Left ventricle myocardium inferior (tissue), 1 donor: ENCODE results near the gene WDR82. TPM values are rescaled to one million over a fixed set of nuclear protein-coding genes. Genes with fewer than 3 reads are reported as not detected.

Experiments used
- DNase-seq: peaks from one replicate; pipeline ENCODE4 v3.0.0-alpha.2; 2020
- H3K27ac ChIP-seq: fragments of 200-600 bp; replicated peaks from 2 replicates; pipeline ENCODE4 v1.8.0; 2021
- H3K27me3 ChIP-seq: fragments of 200-600 bp; 2 replicates; pipeline ENCODE4 v1.8.0; 2021; ENCODE audit warnings: low read depth
- H3K36me3 ChIP-seq: fragments of 200-600 bp; 2 replicates; pipeline ENCODE4 v1.8.0; 2021
- H3K4me1 ChIP-seq: fragments of 200-600 bp; 2 replicates; pipeline ENCODE4 v1.8.0; 2021
- H3K4me3 ChIP-seq: fragments of 200-600 bp; 2 replicates; pipeline ENCODE4 v1.8.0; 2021; ENCODE audit warnings: mild to moderate bottlenecking, moderate library complexity
- H3K9me3 ChIP-seq: fragments of 200-600 bp; replicated peaks from 2 replicates; pipeline ENCODE4 v1.8.0; 2021
- CTCF ChIP-seq: fragments of 200-600 bp; IDR thresholded peaks from 2 replicates; pipeline ENCODE4 v1.8.0; 2021; ENCODE audit warnings: antibody characterized with exemption, mild to moderate bottlenecking, borderline replicate concordance
- intact Hi-C: fragments of 100-400 bp; cut with micrococcal nuclease; formaldehyde crosslinking; loops from one replicate; pipeline ENCODE4 v1.11.0; 2022
- total RNA-seq: library from RNA; stranded (reverse); fragmentation: NEBNext Ultra II Directional; extraction: Animal tissue kit (Norgen Biotek cat#: 25700); gene quantifications from one replicate; pipeline ENCODE4 v1.2.1, GENCODE V29; 2021
- donor health status: DM: no; HTN: yes; CAD: no; lungs with severe emphysema.

Gene WDR82
- total RNA-seq, 1 donor from 2014 or later, result 61.6 TPM

- Histone ChIP-seq H3K36me3 (no peaks in the 10 kb centered on the region), H3K27ac (peak overlapping the region; percentile 52), H3K4me1 (peaks cover 27% of the 10 kb centered on the region), H3K27me3 (no peaks in the 10 kb centered on the region), H3K9me3 (no peaks in the 10 kb centered on the region), H3K4me3 (no peak overlapping the region)
- no peak for TF ChIP-seq CTCF
- intact Hi-C loops, result no loop called here
- DNase-seq, result no peak
Measured at GRCh38 chr3:52313188-52313773, 34.8 kb upstream of the WDR82 start.

GRCh38 chr3:52311576-52312119, 33.2 kb upstream of the WDR82 start:
- no peak for TF ChIP-seq CTCF
- Histone ChIP-seq H3K9me3 (no peaks in the 10 kb centered on the region), H3K4me1 (peaks cover 14% of the 10 kb centered on the region), H3K27ac (no peak overlapping the region), H3K4me3 (no peak overlapping the region), H3K36me3 (no peaks in the 10 kb centered on the region), H3K27me3 (no peaks in the 10 kb centered on the region)
- DNase-seq, result no peak
- intact Hi-C loops, result no loop called here

DNA sequence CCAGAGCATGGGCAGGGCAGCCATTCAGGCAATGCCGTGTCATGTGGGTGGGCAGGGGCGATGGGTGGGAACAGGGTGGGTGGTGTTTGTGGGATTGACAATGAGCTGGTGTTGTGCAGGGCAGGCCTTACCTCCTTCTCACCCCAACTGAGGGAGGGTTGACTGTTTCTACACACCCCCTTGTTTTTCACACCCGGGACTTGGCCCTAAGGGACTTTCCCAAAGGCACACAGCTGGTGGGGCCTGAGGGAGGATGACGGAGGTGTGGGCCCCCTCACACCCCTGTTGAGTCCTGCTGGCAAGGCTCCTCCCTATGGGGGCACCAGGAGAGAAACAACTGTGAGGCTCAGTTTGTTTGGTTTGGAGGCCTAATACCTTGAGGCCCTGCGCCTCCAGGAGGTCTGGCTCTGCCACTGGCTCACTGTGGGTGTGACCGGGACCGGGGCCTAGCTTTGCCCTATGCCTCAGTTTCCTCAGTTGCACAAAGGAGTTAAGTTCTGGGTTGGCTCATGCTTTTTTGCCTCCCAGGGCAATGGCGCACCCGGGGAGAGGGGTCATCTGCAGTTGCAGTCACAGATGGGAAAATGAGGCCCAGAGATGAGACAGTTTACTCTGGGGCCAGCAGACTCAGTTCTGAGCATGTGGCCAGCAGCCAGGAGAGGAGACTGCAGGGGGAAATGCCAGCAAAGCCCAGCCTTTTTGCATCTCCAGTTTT, 32.6 kb upstream of the WDR82 start:
- H3K36me3 ChIP-seq, result no peaks in the 10 kb centered on the region
- no peak for DNase-seq
- H3K27me3 ChIP-seq, result no peaks in the 10 kb centered on the region
- intact Hi-C loops, result no loop called here
- H3K4me1 ChIP-seq, result peaks cover 14% of the 10 kb centered on the region
- no peak for TF ChIP-seq CTCF
- H3K27ac ChIP-seq, result no peak overlapping the region
- H3K4me3 ChIP-seq, result no peak overlapping the region
- H3K9me3 ChIP-seq, result no peaks in the 10 kb centered on the region

GRCh38 chr3:52308308-52308707, 29.9 kb upstream of the WDR82 start:
- no peak for DNase-seq
- H3K9me3 ChIP-seq, result no peaks in the 10 kb centered on the region
- no peak overlapping the region for H3K27ac ChIP-seq
- H3K4me3 ChIP-seq, result no peak overlapping the region
- intact Hi-C loops, result no loop called here
- H3K36me3 ChIP-seq, result no peaks in the 10 kb centered on the region
- H3K27me3 ChIP-seq, result no peaks in the 10 kb centered on the region
- peaks cover 2% of the 10 kb centered on the region for H3K4me1 ChIP-seq
- no peak for TF ChIP-seq CTCF

GRCh38 chr3:52306978-52307377, 28.5 kb upstream of the WDR82 start:
- H3K9me3 ChIP-seq, result no peaks in the 10 kb centered on the region
- DNase-seq, result no peak
- no peaks in the 10 kb centered on the region for H3K36me3 ChIP-seq
- TF ChIP-seq CTCF, result no peak
- no peak overlapping the region for H3K4me3 ChIP-seq
- no peaks in the 10 kb centered on the region for H3K4me1 ChIP-seq
- no peak overlapping the region for H3K27ac ChIP-seq
- no peaks in the 10 kb centered on the region for H3K27me3 ChIP-seq
- intact Hi-C loops, result no loop called here
